HG02943 (cell line): ENCODE data around the gene HNRNPU.
"Not testable (repeated sequence)": the region's sequence is repeated elsewhere in the genome, so short reads cannot be mapped to it uniquely, and the experiment has no call there.

Source experiments
- ATAC-seq: cut with Tn5 transposase; IDR thresholded peaks from one replicate; pipeline ENCODE4 v1.9.1; 2021; ENCODE audit warnings: mild to moderate bottlenecking, low read depth, moderate library complexity; ENCODE audit not compliant: unreplicated experiment

HNRNPU gene

GRCh38 chr1:244843148-244843978 lies 21.0 kb downstream of the HNRNPU start:
- ATAC-seq, result no peak

GRCh38 chr1:244841273-244841927 lies 22.9 kb downstream of the HNRNPU start:
- ATAC-seq, result no peak

GRCh38 chr1:244840219-244840794 lies 24.0 kb downstream of the HNRNPU start:
- ATAC-seq, result no peak

- ATAC-seq, result no peak
Observed at GRCh38 chr1:244839656-244840055, 24.7 kb downstream of the HNRNPU start.

GRCh38 chr1:244837597-244838258 lies 26.6 kb downstream of the HNRNPU start:
- ATAC-seq, result no peak

GRCh38 chr1:244836584-244836983 lies 27.8 kb downstream of the HNRNPU start:
- ATAC-seq, result no peak

- ATAC-seq, result no peak
Observed at GRCh38 chr1:244836135-244836521, 28.2 kb downstream of the HNRNPU start.

- peak; percentile 59 for ATAC-seq
Observed at GRCh38 chr1:244835276-244836134, 28.8 kb downstream of the HNRNPU start, which contains the start of gene COX20. COX20 (plus strand) TSS chr1:244835658; CDS start chr1:244835715, 57 bp downstream.

GRCh38 chr1:244834543-244835275 lies 29.6 kb downstream of the HNRNPU start:
- ATAC-seq, result peak; percentile 58

- peak; percentile 7 for ATAC-seq
Observed at GRCh38 chr1:244833734-244834542, 30.4 kb downstream of the HNRNPU start.

GRCh38 chr1:244833260-244833659 lies 31.1 kb downstream of the HNRNPU start:
- ATAC-seq, result not testable (repeated sequence)

- ATAC-seq, result no peak
Observed at GRCh38 chr1:244830639-244831038, 33.7 kb downstream of the HNRNPU start.

GRCh38 chr1:244826712-244827111 lies 37.6 kb downstream of the HNRNPU start:
- ATAC-seq, result no peak

- no peak for ATAC-seq
Observed at GRCh38 chr1:244822878-244823277, 41.5 kb downstream of the HNRNPU start.

GRCh38 chr1:244821134-244821533 lies 43.2 kb downstream of the HNRNPU start:
- no peak for ATAC-seq

- ATAC-seq, result no peak
Observed at GRCh38 chr1:244820131-244820530, 44.2 kb downstream of the HNRNPU start.

- ATAC-seq, result no peak
Observed at GRCh38 chr1:244817415-244817894, 46.9 kb downstream of the HNRNPU start.

GRCh38 chr1:244815600-244816099 lies 48.7 kb downstream of the HNRNPU start:
- no peak for ATAC-seq
